Esophagus squamous epithelium (tissue), 5 donors: ENCODE data around the gene ZNF30. TPM values are rescaled to one million over a fixed set of nuclear protein-coding genes. Genes with fewer than 3 reads are reported as not detected.

Experiments used
- DNase-seq: peaks from one replicate; lab custom pipeline; 2025; lab: John Stamatoyannopoulos, UW
- H3K27ac ChIP-seq, 4 donors: fragments of 200-600 bp; sonication (generic); one replicate each; pipeline ENCODE4 v1.5.1; 2016 to 2019; ENCODE audit warnings: mild to moderate bottlenecking in 1 of 4
- H3K27me3 ChIP-seq, 4 donors: fragments of 200-600 bp; sonication (generic); 1 replicate in 3 of 4; 2 replicates in 1 of 4; pipeline versions ENCODE4 v1.5.1 to v1.6.0; 2017 to 2021; ENCODE audit warnings: antibody characterized with exemption in 1 of 4
- H3K36me3 ChIP-seq, 3 donors: fragments of 200-600 bp; sonication (generic); one replicate each; pipeline ENCODE4 v1.5.1; 2016 to 2019
- H3K4me1 ChIP-seq, 3 donors: fragments of 200-600 bp; sonication (generic); one replicate each; pipeline ENCODE4 v1.5.1; 2017 to 2019
- H3K4me3 ChIP-seq, 4 donors: fragments of 200-600 bp; sonication (generic); 1 replicate in 3 of 4; 2 replicates in 1 of 4; pipeline ENCODE4 v1.5.1; 2016 to 2019; ENCODE audit warnings: mild to moderate bottlenecking in 2 of 4, moderate library complexity in 1 of 4
- H3K9me3 ChIP-seq, 3 donors: fragments of 200-600 bp; sonication (generic); one replicate each; pipeline ENCODE4 v1.5.1; 2016 to 2019
- CTCF ChIP-seq, 6 experiments: fragments of 450-650 bp in 4 of 6; fragments of 200-600 bp in 2 of 6; sonication (generic) in 2 of 6; IDR thresholded peaks; one replicate each; pipeline ENCODE4 v1.5.1; 2016 to 2019; ENCODE audit warnings: antibody characterized with exemption in 6 of 6, mild to moderate bottlenecking in 4 of 6, moderate library complexity in 4 of 6
- POLR2A ChIP-seq, 4 donors: fragments of 450-650 bp; IDR thresholded peaks; one replicate each; pipeline ENCODE4 v1.6.1; 2017; ENCODE audit warnings: antibody characterized with exemption in 4 of 4, mild to moderate bottlenecking in 4 of 4, moderate library complexity in 3 of 4
- WGBS, 2 donors: methylation state at CpG; one replicate each; pipeline ENCODE4 v1.1.5; 2018; 5-methylcytosine and 5-hydroxymethylcytosine counted together
- intact Hi-C: fragments of 100-400 bp; cut with DNase I; formaldehyde crosslinking; loops from one replicate; pipeline ENCODE4 v1.15.0; 2022
- total RNA-seq, 4 donors: library from RNA; depleted of rRNA; stranded (reverse); fragments of >200 nt; gene quantifications; one replicate each; pipeline ENCODE4 v1.1.0, GENCODE V29; 2016
- donor health status: DM: yes; HTN: yes; CAD: no.

Gene ZNF30
- total RNA-seq, 4 donors from 2014 or later, result 0.26 to 30.2 (median 1.3) TPM

GRCh38 chr19:34925278-34925855, 1.3 kb upstream of the ZNF30 start:
- Histone ChIP-seq H3K9me3 (no peaks in the 10 kb centered on the region), H3K27me3 (no peaks in the 10 kb centered on the region), H3K4me3 (no peak overlapping the region), H3K27ac (no peak overlapping the region), H3K4me1 (peaks cover 0 to 19% (median 0%) of the 10 kb centered on the region in 3 donors), H3K36me3 (peaks cover 0 to 7% (median 0%) of the 10 kb centered on the region in 3 donors)
- intact Hi-C loops, result no loop called here
- WGBS, 2 donors, result 82 to 100% methylated on average over 1 to 7 of the region's 15 CpGs
- no peak for DNase-seq
- no peak for TF ChIP-seq CTCF (IDR thresholded peaks at IDR 0.05)

GRCh38 chr19:34926361-34926684, 380 bp upstream of the ZNF30 start:
- Histone ChIP-seq H3K9me3 (no peaks in the 10 kb centered on the region), H3K36me3 (peaks cover 0 to 12% (median 0%) of the 10 kb centered on the region in 3 donors), H3K27ac (peak overlapping the region in 2 of 4 donors; percentile 79 to 80), H3K4me3 (peak overlapping the region in 3 of 4 donors; percentile 60 to 94 (median 66)), H3K27me3 (no peaks in the 10 kb centered on the region), H3K4me1 (peaks cover 0 to 19% (median 0%) of the 10 kb centered on the region in 3 donors)
- no peak for TF ChIP-seq CTCF (IDR thresholded peaks at IDR 0.05)
- DNase-seq, result no peak
- 67 to 78% methylated on average over 3 of the region's 3 CpGs for WGBS, 2 donors
- intact Hi-C loops, result no loop called here

GRCh38 chr19:34932494-34932893, 5.8 kb downstream of the ZNF30 start:
- Histone ChIP-seq H3K27ac (no peak overlapping the region), H3K4me3 (no peak overlapping the region), H3K27me3 (no peaks in the 10 kb centered on the region), H3K4me1 (peaks cover 0 to 11% (median 0%) of the 10 kb centered on the region in 3 donors), H3K36me3 (peaks cover 0 to 74% (median 4%) of the 10 kb centered on the region in 3 donors), H3K9me3 (no peaks in the 10 kb centered on the region)
- intact Hi-C loops, result no loop called here
- DNase-seq, result no peak
- WGBS, 2 donors, result 96 to 98% methylated on average over 6 of the region's 6 CpGs
- TF ChIP-seq CTCF (IDR thresholded peaks at IDR 0.05) (no peak), POLR2A (IDR thresholded peaks at IDR 0.05) (no peak)

- Histone ChIP-seq H3K9me3 (no peaks in the 10 kb centered on the region), H3K27ac (no peak overlapping the region), H3K36me3 (peaks cover 0 to 86% (median 4%) of the 10 kb centered on the region in 3 donors), H3K4me3 (no peak overlapping the region), H3K4me1 (no peaks in the 10 kb centered on the region), H3K27me3 (no peaks in the 10 kb centered on the region)
- intact Hi-C loops, result no loop called here
- DNase-seq, result no peak
- TF ChIP-seq CTCF (IDR thresholded peaks at IDR 0.05) (no peak), POLR2A (IDR thresholded peaks at IDR 0.05) (no peak)
- 95 to 97% methylated on average over 4 of the region's 4 CpGs for WGBS, 2 donors
These were observed 9.5 kb downstream of the ZNF30 start for GRCh38 chr19:34936184-34936583.

- Histone ChIP-seq H3K4me3 (no peak overlapping the region), H3K36me3 (peaks cover 0 to 81% (median 3%) of the 10 kb centered on the region in 3 donors), H3K9me3 (peaks cover 0 to 12% (median 8%) of the 10 kb centered on the region in 3 donors), H3K4me1 (no peaks in the 10 kb centered on the region), H3K27ac (no peak overlapping the region), H3K27me3 (no peaks in the 10 kb centered on the region)
- TF ChIP-seq CTCF (IDR thresholded peaks at IDR 0.05), result no peak
- TF ChIP-seq POLR2A (IDR thresholded peaks at IDR 0.05), result no peak
- intact Hi-C loops, result no loop called here
- WGBS, 2 donors, result 85 to 97% methylated on average over 8 of the region's 10 CpGs
- no peak for DNase-seq
These were observed 12.2 kb downstream of the ZNF30 start for GRCh38 chr19:34938886-34939285.
